Ectodermal cell (in vitro differentiated cells): ENCODE measurements around the gene TSPAN14.
"Not testable (repeated sequence)": the region's sequence is repeated elsewhere in the genome, so short reads cannot be mapped to it uniquely, and the experiment has no call there.

Source experiments
- H3K27ac ChIP-seq: 2 replicates; pipeline ENCODE4 v1.7.0; 2013; ENCODE audit warnings: mild to moderate bottlenecking, low read depth, low read length; ENCODE audit not compliant: insufficient read depth, poor library complexity, severe bottlenecking
- H3K27me3 ChIP-seq: 2 replicates; pipeline ENCODE4 v1.7.0; 2013; ENCODE audit warnings: mild to moderate bottlenecking, low read length; ENCODE audit not compliant: insufficient read depth, control insufficient read depth, poor library complexity, severe bottlenecking
- H3K36me3 ChIP-seq: one replicate; pipeline ENCODE4 v1.7.0; 2013; ENCODE audit warnings: low read length; ENCODE audit not compliant: control insufficient read depth, insufficient read depth
- H3K4me1 ChIP-seq: one replicate; pipeline ENCODE4 v1.7.0; 2013; ENCODE audit warnings: low read length; ENCODE audit not compliant: control insufficient read depth, insufficient read depth
- H3K4me3 ChIP-seq: 2 replicates; pipeline ENCODE4 v1.7.0; 2013; ENCODE audit warnings: low read depth, low read length, control low read depth; ENCODE audit not compliant: insufficient read depth
- H3K9me3 ChIP-seq: 2 replicates; pipeline ENCODE4 v1.7.0; 2013; ENCODE audit warnings: mild to moderate bottlenecking, low read length, moderate library complexity; ENCODE audit not compliant: control insufficient read depth
- WGBS, 2 experiments: methylation state at CpG; one replicate each; pipeline ENCODE4 v1.1.7; 2013; ENCODE audit warnings: missing lambda C conversion rate in 2 of 2; 5-methylcytosine and 5-hydroxymethylcytosine counted together

TSPAN14 gene

DNA sequence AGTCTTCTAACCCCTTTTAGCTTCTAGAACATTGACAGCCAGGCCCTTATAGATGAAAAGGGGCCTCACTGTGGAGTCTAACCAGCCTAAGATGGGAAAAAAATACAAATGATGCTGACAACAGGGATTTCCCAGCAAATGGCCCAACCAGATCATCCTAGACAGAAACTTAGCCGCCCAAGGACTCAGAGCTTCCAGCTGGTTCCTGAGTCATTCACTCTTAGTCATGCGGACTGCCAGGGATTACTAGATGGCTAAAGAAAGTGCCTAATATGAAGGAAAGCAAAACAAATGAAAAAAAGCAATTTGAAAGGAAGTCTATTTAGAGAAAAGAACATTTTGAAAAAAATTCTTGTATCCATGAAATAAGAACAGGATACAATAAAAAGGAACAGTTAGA lies 23.7 kb downstream of the TSPAN14 start:
- Histone ChIP-seq H3K4me1 (peaks cover 14% of the 10 kb centered on the region), H3K27ac (no peak overlapping the region), H3K9me3 (no peaks in the 10 kb centered on the region), H3K4me3 (no peak overlapping the region), H3K27me3 (no peaks in the 10 kb centered on the region), H3K36me3 (peaks cover 12% of the 10 kb centered on the region)
- 85% methylated on average over 2 of the region's 2 CpGs for WGBS, 2 experiments

- H3K4me3 ChIP-seq, H3K27ac ChIP-seq, H3K27me3 ChIP-seq, H3K9me3 ChIP-seq, H3K4me1 ChIP-seq: not testable (repeated sequence)
- H3K36me3 ChIP-seq, result peaks cover 12% of the 10 kb centered on the region
- WGBS, 2 experiments, result 84 to 100% methylated on average over 2 to 4 of the region's 6 CpGs
These were observed 26.3 kb downstream of the TSPAN14 start for GRCh38 chr10:80480373-80480772.

DNA sequence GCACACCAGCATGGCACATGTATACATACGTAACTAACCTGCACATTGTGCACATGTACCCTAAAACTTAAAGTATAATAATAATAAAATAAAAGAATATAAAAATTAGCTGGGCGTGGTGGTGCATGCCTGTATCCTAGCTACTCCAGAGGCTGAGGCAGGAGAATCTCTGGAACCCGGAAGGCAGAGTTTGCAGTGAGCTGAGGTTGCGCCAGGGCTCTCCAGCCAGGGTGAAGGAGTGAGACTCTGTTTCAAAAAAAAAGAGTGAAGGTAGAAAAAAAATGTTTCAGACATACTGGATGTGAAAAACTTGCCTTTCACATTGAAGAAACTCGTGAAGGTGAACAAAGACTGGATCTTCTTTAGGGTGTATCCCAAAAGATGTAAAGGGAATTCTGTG lies 26.7 kb downstream of the TSPAN14 start:
- Histone ChIP-seq H3K9me3 (no peaks in the 10 kb centered on the region), H3K36me3 (peaks cover 12% of the 10 kb centered on the region), H3K4me1 (peaks cover 6% of the 10 kb centered on the region), H3K4me3 (no peak overlapping the region), H3K27me3 (no peaks in the 10 kb centered on the region), H3K27ac (no peak overlapping the region)
- WGBS, 2 experiments, result 93 to 95% methylated on average over 4 of the region's 5 CpGs

DNA sequence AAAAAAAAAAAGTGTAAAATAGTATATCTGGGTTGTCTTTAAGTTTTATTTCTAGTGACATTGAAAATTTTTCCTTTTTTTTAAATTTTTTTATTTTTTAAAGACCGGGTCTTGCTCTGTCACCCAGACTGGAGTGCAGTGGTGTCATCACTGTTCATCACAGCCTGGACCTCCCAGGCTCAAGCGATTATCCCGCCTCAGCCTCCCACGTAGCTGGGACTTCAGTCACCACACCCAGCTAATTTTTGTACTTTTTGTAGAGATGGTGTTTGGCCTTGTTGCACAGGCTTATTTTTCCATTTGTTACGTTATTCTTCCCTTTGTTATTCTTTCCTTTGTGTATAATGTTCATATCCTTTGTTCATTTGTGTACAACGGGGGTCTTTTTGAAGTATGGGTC lies 30.1 kb downstream of the TSPAN14 start:
- H3K4me3 ChIP-seq, result no peak overlapping the region
- 89 to 93% methylated on average over 5 of the region's 6 CpGs for WGBS, 2 experiments
- H3K4me1 ChIP-seq, result peaks cover 22% of the 10 kb centered on the region
- no peaks in the 10 kb centered on the region for H3K36me3 ChIP-seq
- H3K27ac ChIP-seq, result no peak overlapping the region
- no peaks in the 10 kb centered on the region for H3K27me3 ChIP-seq
- H3K9me3 ChIP-seq, result no peaks in the 10 kb centered on the region

GRCh38 chr10:80484676-80485075 lies 30.6 kb downstream of the TSPAN14 start:
- Histone ChIP-seq H3K27me3 (no peaks in the 10 kb centered on the region), H3K9me3 (no peaks in the 10 kb centered on the region), H3K27ac (no peak overlapping the region), H3K4me3 (no peak overlapping the region), H3K4me1 (peaks cover 22% of the 10 kb centered on the region), H3K36me3 (no peaks in the 10 kb centered on the region)

- H3K27me3 ChIP-seq, result no peaks in the 10 kb centered on the region
- H3K27ac ChIP-seq, result peak overlapping the region; percentile 26
- peaks cover 22% of the 10 kb centered on the region for H3K4me1 ChIP-seq
- WGBS, 2 experiments, result 90 to 96% methylated on average over 8 to 10 of the region's 10 CpGs
- H3K9me3 ChIP-seq, result no peaks in the 10 kb centered on the region
- no peak overlapping the region for H3K4me3 ChIP-seq
- H3K36me3 ChIP-seq, result peaks cover 2% of the 10 kb centered on the region
These were observed 31.2 kb downstream of the TSPAN14 start for GRCh38 chr10:80485076-80485945.

DNA sequence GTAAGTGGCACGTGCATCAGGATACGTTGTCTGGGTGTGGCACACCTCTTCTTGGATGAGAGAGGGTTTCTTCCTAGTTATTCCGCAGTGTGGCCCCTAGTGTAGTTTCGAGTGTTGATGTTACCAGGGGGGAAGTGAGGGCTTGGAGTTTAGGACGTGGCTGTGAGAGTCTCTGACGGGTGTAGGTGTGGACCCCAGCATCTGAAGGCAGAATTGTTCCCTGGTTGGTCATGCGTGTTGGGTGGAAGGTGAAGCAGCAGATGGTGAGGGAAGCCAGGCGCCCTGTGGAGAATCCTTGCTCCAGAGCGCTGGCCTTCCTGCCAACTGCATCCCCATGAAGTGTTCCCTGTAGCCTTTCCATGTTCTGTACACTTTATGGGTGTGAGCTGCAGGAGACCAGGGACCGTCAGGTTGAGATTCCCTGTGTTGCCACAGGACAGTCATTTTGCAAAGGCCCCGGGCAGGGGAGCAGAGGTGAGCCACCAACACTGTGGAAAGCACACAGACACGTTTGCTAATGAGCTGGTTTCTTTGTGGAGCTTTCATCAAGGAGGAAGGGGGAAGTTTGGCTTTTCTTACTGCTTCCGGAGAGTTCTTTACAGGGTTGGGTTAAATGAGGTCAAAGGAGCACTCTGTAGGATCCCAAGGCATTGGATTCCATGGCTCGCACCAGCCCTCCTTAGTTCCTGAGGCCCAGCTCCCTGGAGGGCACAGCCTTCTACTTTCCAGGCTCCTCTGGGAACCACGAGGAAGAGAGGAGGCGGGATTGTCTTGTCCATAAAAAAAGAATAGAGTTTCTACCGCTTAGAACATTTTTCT lies 32.0 kb downstream of the TSPAN14 start:
- H3K36me3 ChIP-seq, result peaks cover 7% of the 10 kb centered on the region
- no peak overlapping the region for H3K27ac ChIP-seq
- H3K27me3 ChIP-seq, result no peaks in the 10 kb centered on the region
- no peak overlapping the region for H3K4me3 ChIP-seq
- no peaks in the 10 kb centered on the region for H3K9me3 ChIP-seq
- WGBS, 2 experiments, result 78 to 81% methylated on average over 17 of the region's 17 CpGs
- peaks cover 22% of the 10 kb centered on the region for H3K4me1 ChIP-seq

- Histone ChIP-seq H3K36me3 (peaks cover 7% of the 10 kb centered on the region), H3K4me1 (peaks cover 22% of the 10 kb centered on the region), H3K9me3 (no peaks in the 10 kb centered on the region), H3K27me3 (no peaks in the 10 kb centered on the region), H3K4me3 (no peak overlapping the region), H3K27ac (no peak overlapping the region)
- 83 to 86% methylated on average over 9 of the region's 9 CpGs for WGBS, 2 experiments
These were observed 32.8 kb downstream of the TSPAN14 start for GRCh38 chr10:80486785-80487420.

DNA sequence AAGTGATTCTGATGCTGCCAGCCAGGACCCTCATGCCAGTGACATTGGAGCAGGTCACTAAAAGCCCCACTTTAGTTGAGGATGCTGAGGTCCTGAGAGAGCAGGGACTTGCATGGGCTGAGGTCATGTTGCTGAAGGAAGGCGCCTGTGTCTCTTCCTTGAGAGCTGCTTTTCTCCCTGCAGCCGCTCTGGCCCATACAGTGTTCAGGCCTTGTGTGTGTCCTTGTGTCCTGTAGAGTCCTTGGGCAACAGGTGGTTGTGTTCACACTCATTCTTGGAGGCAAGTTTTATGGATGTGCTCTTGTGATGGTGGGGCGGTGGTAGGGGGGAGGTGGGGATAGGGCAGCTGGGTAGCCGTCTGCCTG lies 33.3 kb downstream of the TSPAN14 start:
- WGBS, 2 experiments, result 88 to 98% methylated on average over 4 of the region's 4 CpGs
- Histone ChIP-seq H3K9me3 (no peaks in the 10 kb centered on the region), H3K4me1 (peaks cover 22% of the 10 kb centered on the region), H3K36me3 (peaks cover 7% of the 10 kb centered on the region), H3K27me3 (no peaks in the 10 kb centered on the region), H3K27ac (no peak overlapping the region), H3K4me3 (no peak overlapping the region)
